HEK293 (cell line): Measurements from ENCODE around the gene EIF3L.

Source experiments
- SCRT1 ChIP-seq: fragments of 450-650 bp; formaldehyde crosslinking; IDR thresholded peaks from 2 replicates; pipeline ENCODE4 v1.5.1; 2016; ENCODE audit warnings: missing biosample characterization, missing genetic modification characterization, borderline replicate concordance
- TCF7L2 ChIP-seq: IDR thresholded peaks from 2 replicates; pipeline ENCODE4 v1.6.1; 2011; ENCODE audit warnings: low read depth, mild to moderate bottlenecking, inconsistent platforms, low read length, moderate library complexity, borderline replicate concordance
- YY2 ChIP-seq: fragments of 450-650 bp; formaldehyde crosslinking; IDR thresholded peaks from 2 replicates; pipeline ENCODE4 v1.5.1; 2016; ENCODE audit warnings: missing biosample characterization, missing genetic modification characterization
- ZBTB7A ChIP-seq: fragments of 450-650 bp; formaldehyde crosslinking; IDR thresholded peaks from 2 replicates; pipeline ENCODE4 v1.5.1; 2016; ENCODE audit warnings: low read depth, missing biosample characterization, missing genetic modification characterization
- ZFP3 ChIP-seq: fragments of 450-650 bp; formaldehyde crosslinking; IDR thresholded peaks from 2 replicates; pipeline ENCODE4 v1.5.1; 2016; ENCODE audit warnings: low read depth, missing biosample characterization, missing genetic modification characterization
- ZNF10 ChIP-seq: fragments of 450-650 bp; formaldehyde crosslinking; IDR thresholded peaks from 2 replicates; pipeline ENCODE4 v1.5.1; 2017; ENCODE audit warnings: missing biosample characterization, missing genetic modification characterization
- ZNF112 ChIP-seq: fragments of 450-650 bp; formaldehyde crosslinking; IDR thresholded peaks from 2 replicates; pipeline ENCODE4 v1.5.0; 2017; ENCODE audit warnings: missing biosample characterization, missing genetic modification characterization
- ZNF121 ChIP-seq: fragments of 450-650 bp; formaldehyde crosslinking; IDR thresholded peaks from 2 replicates; pipeline ENCODE4 v1.5.1; 2016; ENCODE audit warnings: missing biosample characterization, missing genetic modification characterization
- ZNF146 ChIP-seq: fragments of 450-650 bp; formaldehyde crosslinking; IDR thresholded peaks from 2 replicates; pipeline ENCODE4 v1.5.1; 2016; ENCODE audit warnings: missing biosample characterization, missing genetic modification characterization
- ZNF175 ChIP-seq: fragments of 450-650 bp; formaldehyde crosslinking; IDR thresholded peaks from 2 replicates; pipeline ENCODE4 v1.5.1; 2016; ENCODE audit warnings: missing biosample characterization, missing genetic modification characterization
- ZNF239 ChIP-seq: fragments of 450-650 bp; formaldehyde crosslinking; IDR thresholded peaks from 2 replicates; pipeline ENCODE4 v1.5.1; 2016; ENCODE audit warnings: missing biosample characterization, missing genetic modification characterization
- ZNF335 ChIP-seq: fragments of 450-650 bp; formaldehyde crosslinking; conservative IDR thresholded peaks from 2 replicates; pipeline ENCODE4 v1.5.1; 2016; ENCODE audit warnings: missing biosample characterization, missing genetic modification characterization
- ZNF366 ChIP-seq: fragments of 450-650 bp; formaldehyde crosslinking; conservative IDR thresholded peaks from 2 replicates; pipeline ENCODE4 v1.5.1; 2016; ENCODE audit warnings: missing biosample characterization, missing genetic modification characterization
- ZNF544 ChIP-seq: fragments of 450-650 bp; formaldehyde crosslinking; IDR thresholded peaks from 2 replicates; pipeline ENCODE4 v1.5.0; 2017; ENCODE audit warnings: missing biosample characterization, missing genetic modification characterization
- ZNF560 ChIP-seq: fragments of 450-650 bp; formaldehyde crosslinking; IDR thresholded peaks from 2 replicates; pipeline ENCODE4 v1.5.1; 2017; ENCODE audit warnings: missing biosample characterization, missing genetic modification characterization, borderline replicate concordance
- ZSCAN16 ChIP-seq: fragments of 450-650 bp; formaldehyde crosslinking; IDR thresholded peaks from 2 replicates; pipeline ENCODE4 v1.5.1; 2016; ENCODE audit warnings: missing biosample characterization, missing genetic modification characterization
- TF ChIP-seq, protein P1 (sequence below): fragments of 450-650 bp; formaldehyde crosslinking; IDR thresholded peaks from 2 replicates; pipeline ENCODE4 v1.5.1; 2017; ENCODE audit warnings: missing biosample characterization, missing genetic modification characterization
- TF ChIP-seq, protein P2 (sequence below): fragments of 450-650 bp; formaldehyde crosslinking; IDR thresholded peaks from 2 replicates; pipeline ENCODE4 v1.5.1; 2016; ENCODE audit warnings: missing biosample characterization, missing genetic modification characterization, borderline replicate concordance
- TF ChIP-seq, protein P3 (sequence below): fragments of 450-650 bp; formaldehyde crosslinking; IDR thresholded peaks from 2 replicates; pipeline ENCODE4 v1.5.1; 2016; ENCODE audit warnings: missing biosample characterization, missing genetic modification characterization
- TF ChIP-seq, protein P4 (sequence below): fragments of 450-650 bp; formaldehyde crosslinking; conservative IDR thresholded peaks from 2 replicates; pipeline ENCODE4 v1.5.1; 2016; ENCODE audit warnings: low read depth, missing biosample characterization, missing genetic modification characterization
- TF ChIP-seq, protein P5 (sequence below): fragments of 450-650 bp; formaldehyde crosslinking; IDR thresholded peaks from 2 replicates; pipeline ENCODE4 v1.5.1; 2016; ENCODE audit warnings: missing biosample characterization, missing genetic modification characterization
- TF ChIP-seq, protein P6 (sequence below): sonication (generic); formaldehyde crosslinking; IDR thresholded peaks from 2 replicates; pipeline ENCODE4 v1.8.1; 2022; ENCODE audit warnings: mild to moderate bottlenecking, moderate library complexity, missing genetic modification reagents
- TF ChIP-seq, protein P7 (sequence below): fragments of 450-650 bp; formaldehyde crosslinking; IDR thresholded peaks from 2 replicates; pipeline ENCODE4 v1.5.1; 2016; ENCODE audit warnings: missing biosample characterization, missing genetic modification characterization

EIF3L gene

DNA sequence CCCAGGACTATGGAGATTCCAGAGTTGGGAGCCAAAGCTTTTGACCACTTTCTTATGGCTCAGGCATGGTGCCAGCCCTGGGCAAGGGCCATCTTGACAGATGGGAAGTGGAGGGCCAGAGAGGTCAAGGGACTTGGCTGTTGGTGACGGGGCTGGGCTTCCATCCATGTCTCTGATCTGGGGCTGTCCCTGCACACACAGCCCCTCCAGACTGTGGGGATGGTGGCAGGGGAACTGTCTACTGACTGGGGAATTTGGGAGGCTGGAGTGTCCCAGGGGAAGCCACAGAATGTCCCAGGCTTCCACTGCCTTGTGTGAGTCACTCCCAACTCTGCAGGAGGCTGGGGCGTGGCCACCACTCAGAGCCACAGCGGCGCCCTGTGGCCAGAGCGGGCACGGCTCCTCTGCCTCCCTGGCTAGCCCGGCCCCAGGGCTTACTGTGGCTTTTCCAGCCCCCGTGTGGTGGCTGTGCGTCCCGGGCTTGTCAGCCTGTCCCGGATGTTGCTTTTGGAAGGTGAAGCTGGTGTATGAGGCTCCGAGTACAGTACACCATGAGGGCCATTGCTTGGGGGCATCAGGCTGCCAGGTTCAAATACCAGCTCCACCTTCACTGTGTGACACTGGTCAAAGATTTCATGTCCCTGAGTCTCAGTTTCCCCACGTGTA is 84.6 kb downstream of the EIF3L start (continued):
- TF ChIP-seq, protein P1, sequence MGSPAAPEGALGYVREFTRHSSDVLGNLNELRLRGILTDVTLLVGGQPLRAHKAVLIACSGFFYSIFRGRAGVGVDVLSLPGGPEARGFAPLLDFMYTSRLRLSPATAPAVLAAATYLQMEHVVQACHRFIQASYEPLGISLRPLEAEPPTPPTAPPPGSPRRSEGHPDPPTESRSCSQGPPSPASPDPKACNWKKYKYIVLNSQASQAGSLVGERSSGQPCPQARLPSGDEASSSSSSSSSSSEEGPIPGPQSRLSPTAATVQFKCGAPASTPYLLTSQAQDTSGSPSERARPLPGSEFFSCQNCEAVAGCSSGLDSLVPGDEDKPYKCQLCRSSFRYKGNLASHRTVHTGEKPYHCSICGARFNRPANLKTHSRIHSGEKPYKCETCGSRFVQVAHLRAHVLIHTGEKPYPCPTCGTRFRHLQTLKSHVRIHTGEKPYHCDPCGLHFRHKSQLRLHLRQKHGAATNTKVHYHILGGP, result no peak
- TF ChIP-seq ZNF544 (tag by site-specific recombination), result no peak
- no peak for TF ChIP-seq ZNF175 (tag by site-specific recombination)
- no peak for TF ChIP-seq ZFP3
- TF ChIP-seq ZNF121 (tag by site-specific recombination), result no peak
- TF ChIP-seq, protein P2, sequence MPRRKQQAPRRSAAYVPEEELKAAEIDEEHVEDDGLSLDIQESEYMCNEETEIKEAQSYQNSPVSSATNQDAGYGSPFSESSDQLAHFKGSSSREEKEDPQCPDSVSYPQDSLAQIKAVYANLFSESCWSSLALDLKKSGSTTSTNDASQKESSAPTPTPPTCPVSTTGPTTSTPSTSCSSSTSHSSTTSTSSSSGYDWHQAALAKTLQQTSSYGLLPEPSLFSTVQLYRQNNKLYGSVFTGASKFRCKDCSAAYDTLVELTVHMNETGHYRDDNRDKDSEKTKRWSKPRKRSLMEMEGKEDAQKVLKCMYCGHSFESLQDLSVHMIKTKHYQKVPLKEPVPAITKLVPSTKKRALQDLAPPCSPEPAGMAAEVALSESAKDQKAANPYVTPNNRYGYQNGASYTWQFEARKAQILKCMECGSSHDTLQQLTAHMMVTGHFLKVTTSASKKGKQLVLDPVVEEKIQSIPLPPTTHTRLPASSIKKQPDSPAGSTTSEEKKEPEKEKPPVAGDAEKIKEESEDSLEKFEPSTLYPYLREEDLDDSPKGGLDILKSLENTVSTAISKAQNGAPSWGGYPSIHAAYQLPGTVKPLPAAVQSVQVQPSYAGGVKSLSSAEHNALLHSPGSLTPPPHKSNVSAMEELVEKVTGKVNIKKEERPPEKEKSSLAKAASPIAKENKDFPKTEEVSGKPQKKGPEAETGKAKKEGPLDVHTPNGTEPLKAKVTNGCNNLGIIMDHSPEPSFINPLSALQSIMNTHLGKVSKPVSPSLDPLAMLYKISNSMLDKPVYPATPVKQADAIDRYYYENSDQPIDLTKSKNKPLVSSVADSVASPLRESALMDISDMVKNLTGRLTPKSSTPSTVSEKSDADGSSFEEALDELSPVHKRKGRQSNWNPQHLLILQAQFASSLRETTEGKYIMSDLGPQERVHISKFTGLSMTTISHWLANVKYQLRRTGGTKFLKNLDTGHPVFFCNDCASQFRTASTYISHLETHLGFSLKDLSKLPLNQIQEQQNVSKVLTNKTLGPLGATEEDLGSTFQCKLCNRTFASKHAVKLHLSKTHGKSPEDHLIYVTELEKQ (tag by site-specific recombination), result no peak
- no peak for TF ChIP-seq ZSCAN16 (tag by site-specific recombination)
- no peak for TF ChIP-seq SCRT1 (tag by site-specific recombination)
- no peak for TF ChIP-seq ZBTB7A
- TF ChIP-seq, protein P3, sequence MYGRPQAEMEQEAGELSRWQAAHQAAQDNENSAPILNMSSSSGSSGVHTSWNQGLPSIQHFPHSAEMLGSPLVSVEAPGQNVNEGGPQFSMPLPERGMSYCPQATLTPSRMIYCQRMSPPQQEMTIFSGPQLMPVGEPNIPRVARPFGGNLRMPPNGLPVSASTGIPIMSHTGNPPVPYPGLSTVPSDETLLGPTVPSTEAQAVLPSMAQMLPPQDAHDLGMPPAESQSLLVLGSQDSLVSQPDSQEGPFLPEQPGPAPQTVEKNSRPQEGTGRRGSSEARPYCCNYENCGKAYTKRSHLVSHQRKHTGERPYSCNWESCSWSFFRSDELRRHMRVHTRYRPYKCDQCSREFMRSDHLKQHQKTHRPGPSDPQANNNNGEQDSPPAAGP, result peak; percentile 93
- no peak for TF ChIP-seq ZNF112 (tag by site-specific recombination)
- TF ChIP-seq ZNF335 (tag by site-specific recombination), result no peak
- peak; percentile 45 for TF ChIP-seq ZNF366
- TF ChIP-seq, protein P4, sequence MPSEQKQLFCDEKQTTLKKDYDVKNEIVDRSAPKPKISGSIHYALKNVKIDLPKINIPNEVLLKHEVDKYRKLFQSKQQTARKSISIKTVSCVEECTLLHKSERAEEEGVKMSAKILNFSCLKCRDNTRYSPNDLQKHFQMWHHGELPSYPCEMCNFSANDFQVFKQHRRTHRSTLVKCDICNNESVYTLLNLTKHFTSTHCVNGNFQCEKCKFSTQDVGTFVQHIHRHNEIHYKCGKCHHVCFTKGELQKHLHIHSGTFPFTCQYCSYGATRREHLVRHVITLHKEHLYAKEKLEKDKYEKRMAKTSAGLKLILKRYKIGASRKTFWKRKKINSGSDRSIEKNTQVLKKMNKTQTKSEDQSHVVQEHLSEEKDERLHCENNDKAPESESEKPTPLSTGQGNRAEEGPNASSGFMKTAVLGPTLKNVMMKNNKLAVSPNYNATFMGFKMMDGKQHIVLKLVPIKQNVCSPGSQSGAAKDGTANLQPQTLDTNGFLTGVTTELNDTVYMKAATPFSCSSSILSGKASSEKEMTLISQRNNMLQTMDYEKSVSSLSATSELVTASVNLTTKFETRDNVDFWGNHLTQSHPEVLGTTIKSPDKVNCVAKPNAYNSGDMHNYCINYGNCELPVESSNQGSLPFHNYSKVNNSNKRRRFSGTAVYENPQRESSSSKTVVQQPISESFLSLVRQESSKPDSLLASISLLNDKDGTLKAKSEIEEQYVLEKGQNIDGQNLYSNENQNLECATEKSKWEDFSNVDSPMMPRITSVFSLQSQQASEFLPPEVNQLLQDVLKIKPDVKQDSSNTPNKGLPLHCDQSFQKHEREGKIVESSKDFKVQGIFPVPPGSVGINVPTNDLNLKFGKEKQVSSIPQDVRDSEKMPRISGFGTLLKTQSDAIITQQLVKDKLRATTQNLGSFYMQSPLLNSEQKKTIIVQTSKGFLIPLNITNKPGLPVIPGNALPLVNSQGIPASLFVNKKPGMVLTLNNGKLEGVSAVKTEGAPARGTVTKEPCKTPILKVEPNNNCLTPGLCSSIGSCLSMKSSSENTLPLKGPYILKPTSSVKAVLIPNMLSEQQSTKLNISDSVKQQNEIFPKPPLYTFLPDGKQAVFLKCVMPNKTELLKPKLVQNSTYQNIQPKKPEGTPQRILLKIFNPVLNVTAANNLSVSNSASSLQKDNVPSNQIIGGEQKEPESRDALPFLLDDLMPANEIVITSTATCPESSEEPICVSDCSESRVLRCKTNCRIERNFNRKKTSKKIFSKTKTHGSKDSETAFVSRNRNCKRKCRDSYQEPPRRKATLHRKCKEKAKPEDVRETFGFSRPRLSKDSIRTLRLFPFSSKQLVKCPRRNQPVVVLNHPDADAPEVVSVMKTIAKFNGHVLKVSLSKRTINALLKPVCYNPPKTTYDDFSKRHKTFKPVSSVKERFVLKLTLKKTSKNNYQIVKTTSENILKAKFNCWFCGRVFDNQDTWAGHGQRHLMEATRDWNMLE (tag by site-specific recombination), result no peak
- TF ChIP-seq ZNF239 (tag by site-specific recombination), result no peak
- peak; percentile 49; the same call in 1 of the 2 replicates for TF ChIP-seq YY2 (tag by site-specific recombination)
- TF ChIP-seq ZNF146 (tag by site-specific recombination), result no peak
- TF ChIP-seq, protein P5, sequence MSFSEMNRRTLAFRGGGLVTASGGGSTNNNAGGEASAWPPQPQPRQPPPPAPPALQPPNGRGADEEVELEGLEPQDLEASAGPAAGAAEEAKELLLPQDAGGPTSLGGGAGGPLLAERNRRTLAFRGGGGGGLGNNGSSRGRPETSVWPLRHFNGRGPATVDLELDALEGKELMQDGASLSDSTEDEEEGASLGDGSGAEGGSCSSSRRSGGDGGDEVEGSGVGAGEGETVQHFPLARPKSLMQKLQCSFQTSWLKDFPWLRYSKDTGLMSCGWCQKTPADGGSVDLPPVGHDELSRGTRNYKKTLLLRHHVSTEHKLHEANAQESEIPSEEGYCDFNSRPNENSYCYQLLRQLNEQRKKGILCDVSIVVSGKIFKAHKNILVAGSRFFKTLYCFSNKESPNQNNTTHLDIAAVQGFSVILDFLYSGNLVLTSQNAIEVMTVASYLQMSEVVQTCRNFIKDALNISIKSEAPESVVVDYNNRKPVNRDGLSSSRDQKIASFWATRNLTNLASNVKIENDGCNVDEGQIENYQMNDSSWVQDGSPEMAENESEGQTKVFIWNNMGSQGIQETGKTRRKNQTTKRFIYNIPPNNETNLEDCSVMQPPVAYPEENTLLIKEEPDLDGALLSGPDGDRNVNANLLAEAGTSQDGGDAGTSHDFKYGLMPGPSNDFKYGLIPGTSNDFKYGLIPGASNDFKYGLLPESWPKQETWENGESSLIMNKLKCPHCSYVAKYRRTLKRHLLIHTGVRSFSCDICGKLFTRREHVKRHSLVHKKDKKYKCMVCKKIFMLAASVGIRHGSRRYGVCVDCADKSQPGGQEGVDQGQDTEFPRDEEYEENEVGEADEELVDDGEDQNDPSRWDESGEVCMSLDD (tag by site-specific recombination), result 0 out of 2 replicates have a peak, but pooled peaks have one; percentile 18
- TF ChIP-seq ZNF10 (tag by site-specific recombination), result no peak
- TF ChIP-seq ZNF560 (tag by site-specific recombination), result no peak
- TF ChIP-seq, protein P6, sequence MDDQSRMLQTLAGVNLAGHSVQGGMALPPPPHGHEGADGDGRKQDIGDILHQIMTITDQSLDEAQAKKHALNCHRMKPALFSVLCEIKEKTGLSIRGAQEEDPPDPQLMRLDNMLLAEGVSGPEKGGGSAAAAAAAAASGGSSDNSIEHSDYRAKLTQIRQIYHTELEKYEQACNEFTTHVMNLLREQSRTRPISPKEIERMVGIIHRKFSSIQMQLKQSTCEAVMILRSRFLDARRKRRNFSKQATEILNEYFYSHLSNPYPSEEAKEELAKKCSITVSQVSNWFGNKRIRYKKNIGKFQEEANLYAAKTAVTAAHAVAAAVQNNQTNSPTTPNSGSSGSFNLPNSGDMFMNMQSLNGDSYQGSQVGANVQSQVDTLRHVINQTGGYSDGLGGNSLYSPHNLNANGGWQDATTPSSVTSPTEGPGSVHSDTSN (CRISPR knock-in tag), result 0 out of 2 replicates have a peak, but pooled peaks have one; percentile 56
- TF ChIP-seq TCF7L2, result no peak
- TF ChIP-seq, protein P7, sequence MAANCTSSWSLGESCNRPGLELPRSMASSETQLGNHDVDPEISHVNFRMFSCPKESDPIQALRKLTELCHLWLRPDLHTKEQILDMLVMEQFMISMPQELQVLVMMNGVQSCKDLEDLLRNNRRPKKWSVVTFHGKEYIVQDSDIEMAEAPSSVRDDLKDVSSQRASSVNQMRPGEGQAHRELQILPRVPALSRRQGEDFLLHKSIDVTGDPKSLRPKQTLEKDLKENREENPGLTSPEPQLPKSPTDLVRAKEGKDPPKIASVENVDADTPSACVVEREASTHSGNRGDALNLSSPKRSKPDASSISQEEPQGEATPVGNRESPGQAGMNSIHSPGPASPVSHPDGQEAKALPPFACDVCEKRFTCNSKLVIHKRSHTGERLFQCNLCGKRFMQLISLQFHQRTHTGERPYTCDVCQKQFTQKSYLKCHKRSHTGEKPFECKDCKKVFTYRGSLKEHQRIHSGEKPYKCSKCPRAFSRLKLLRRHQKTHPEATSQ (tag by site-specific recombination), result no peak
